H1 (cell line): Measurements from ENCODE around the gene ADAMTS6. TPM values are rescaled to one million over a fixed set of nuclear protein-coding genes. Genes with fewer than 3 reads are reported as not detected.

ENCODE experiments used
- CHD7 ChIP-seq: fragments of 300-600 bp; sonication (generic); IDR thresholded peaks from 2 replicates; pipeline ENCODE4 v1.7.1; 2012; ENCODE audit warnings: low read length, moderate library complexity, mild to moderate bottlenecking, inconsistent platforms; ENCODE audit not compliant: insufficient replicate concordance
- SUZ12 ChIP-seq: fragments of 200-600 bp; sonication (generic); IDR thresholded peaks from 2 replicates; pipeline ENCODE4 v1.6.1; 2012; ENCODE audit warnings: mild to moderate bottlenecking, inconsistent platforms, low read length, moderate library complexity, mixed read lengths
- polyA plus RNA-seq, 7 experiments: library from polyadenylated mRNA; depleted of rRNA in 3 of 7; stranded (reverse) in 5 of 7; unstranded in 2 of 7; fragments of >200 nt in 5 of 7; fragments of 200-250 nt in 2 of 7; gene quantifications; 1 replicate in 5 of 7; 2 replicates in 1 of 7; 4 replicates in 1 of 7; pipeline versions ENCODE4 v1.2.1 to v1.2.3, GENCODE V29; 2011 to 2013; ENCODE audit warnings: missing spikeins in 2 of 7, mixed read lengths in 2 of 7
- total RNA-seq: library from RNA; stranded (reverse); fragmentation: NEBNext Ultra II Directional; extraction: Animal tissue kit (Norgen Biotek cat#: 25700); gene quantifications from 2 replicates; pipeline ENCODE4 v1.2.1, GENCODE V29; 2021

The ADAMTS6 gene
- total and polyA plus RNA-seq, 2 of the 8 experiments (the other 6 are each of a cell fraction or from before 2014, with no cell fraction given): 0.74 to 2.4 TPM

GRCh38 chr5:65141493-65141892 lies 340.2 kb downstream of the ADAMTS6 start (continued):
- TF ChIP-seq CHD7 (no peak), SUZ12 (no peak)
